GM19395 (cell line): ENCODE results near the gene ARFGAP2.

Source experiments
- ATAC-seq: cut with Tn5 transposase; IDR thresholded peaks from one replicate; pipeline ENCODE4 v1.9.1; 2021; ENCODE audit warnings: mild to moderate bottlenecking, moderate library complexity; ENCODE audit not compliant: unreplicated experiment

The ARFGAP2 gene

DNA sequence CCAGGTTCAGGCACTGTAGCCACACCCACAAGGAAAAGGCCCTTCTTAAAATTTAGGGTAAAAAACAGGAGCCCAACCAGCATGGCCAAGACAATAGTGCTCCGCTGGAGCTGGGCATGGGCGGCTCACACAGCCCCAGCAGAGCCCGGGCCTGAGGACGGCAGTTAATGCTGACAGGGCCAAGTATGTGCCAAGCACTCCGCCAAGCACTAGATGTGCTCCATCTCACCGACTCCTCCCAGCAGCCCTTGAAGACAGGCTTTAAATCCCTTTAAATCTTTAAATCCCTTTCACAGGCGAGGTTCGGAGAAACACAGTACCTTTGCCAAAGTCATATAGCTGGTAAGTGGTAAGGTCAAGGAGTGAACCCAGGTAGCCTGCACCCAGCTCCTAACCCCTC is 4.8 kb downstream of the ARFGAP2 start:
- ATAC-seq, result no peak

DNA sequence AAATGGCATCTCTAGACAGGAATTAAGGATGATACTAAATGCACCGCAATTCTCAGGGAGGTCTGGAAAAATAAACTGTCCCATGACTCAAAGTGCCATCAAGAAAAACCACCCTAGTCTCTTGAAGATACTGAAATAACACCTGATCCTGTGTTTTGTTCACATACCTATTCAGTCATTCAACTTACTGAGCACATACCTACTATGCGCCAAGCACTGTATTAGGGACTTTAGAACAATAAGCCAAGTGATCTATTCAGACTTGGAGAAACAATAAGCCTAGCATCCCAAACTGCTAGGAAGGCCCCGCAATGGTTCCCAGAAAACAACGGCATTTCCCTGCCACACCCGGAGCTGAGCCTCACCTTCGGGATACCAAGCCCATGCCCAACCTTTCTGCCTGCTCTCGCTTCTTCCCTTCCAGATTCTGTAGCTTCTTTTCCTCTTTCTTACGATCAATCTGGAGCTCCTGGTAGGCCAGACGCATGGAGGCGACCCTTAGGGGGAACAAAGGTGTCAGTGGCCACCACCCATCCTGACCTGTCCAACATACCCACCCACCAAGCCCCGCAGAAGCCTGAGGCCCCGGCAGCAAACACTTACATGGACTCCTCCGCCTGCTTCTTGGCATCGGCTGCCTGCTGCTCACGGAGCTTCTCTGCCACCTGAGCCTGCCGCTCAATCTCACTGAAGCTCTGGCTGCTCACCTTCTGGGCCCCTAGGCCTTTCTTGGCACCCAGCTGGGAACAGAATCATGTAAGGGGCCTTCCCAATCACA is 5.4 kb downstream of the ARFGAP2 start:
- ATAC-seq, result no peak

DNA sequence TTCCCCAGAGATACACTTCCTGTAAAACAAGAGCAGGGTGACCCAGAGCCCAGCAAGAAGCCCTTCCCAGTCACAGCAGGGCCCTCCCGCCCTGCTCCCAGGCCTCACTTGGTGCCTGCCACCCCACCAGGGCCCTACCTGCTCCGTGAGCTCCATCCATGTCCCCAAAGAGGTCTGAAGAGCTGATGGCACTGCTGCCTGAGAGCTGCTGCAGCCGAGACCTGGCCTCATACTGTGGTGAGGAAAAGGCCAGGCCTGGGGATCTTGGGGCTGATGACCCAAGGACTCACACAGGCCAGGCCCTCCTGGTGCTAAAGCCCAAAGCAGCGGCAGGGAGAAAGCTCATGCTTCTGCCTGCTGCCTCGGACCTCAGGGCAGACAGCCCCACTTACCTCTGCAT is 10.3 kb downstream of the ARFGAP2 start:
- ATAC-seq, result no peak

DNA sequence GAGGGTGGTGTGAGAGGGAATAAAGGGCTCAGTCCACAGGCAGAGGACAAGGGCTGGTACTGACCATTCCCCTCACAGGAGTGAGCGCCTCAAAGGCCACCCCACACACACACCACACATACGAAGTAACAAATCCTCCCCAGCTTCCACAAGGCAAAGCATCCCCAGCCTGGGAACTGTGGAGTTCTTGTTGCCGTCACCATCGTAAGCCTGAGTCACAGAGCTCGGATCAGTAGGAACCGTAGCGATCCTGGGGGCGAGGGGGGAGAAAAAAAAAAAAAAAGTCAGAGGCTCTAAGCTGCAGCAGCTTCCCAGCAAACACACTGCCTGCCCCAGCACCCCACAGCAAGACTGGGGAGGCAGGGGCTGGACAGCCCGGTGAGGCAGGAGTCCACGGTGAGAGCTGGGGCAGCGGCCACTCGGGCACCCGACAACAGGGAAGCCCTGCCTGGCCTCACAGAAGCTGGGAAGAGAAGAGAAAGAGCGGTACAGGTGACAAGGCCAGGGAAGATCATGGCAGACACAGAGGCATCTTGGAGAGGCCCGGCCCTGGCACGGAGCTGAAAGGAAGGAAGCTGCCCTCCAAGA is 11.3 kb downstream of the ARFGAP2 start:
- no peak for ATAC-seq

DNA sequence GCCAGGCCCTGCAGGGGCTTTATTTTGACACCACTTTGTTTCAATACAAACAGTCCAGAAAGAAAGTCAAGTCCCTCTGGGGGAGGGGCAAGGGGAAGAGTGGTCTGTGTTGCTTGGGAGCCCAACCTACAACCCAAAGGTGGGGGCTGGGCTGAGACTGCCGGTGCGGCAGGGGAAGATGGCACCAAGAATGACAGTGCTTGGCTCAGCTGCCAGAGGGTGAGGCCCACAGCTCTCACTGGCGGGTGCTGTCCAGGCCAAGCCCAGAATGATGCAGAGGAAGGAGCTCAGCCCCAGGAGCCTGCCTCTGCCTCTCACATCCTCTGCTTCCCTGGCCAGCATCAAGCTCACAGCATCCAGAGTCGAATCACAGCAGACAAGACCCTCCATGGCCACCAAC is 12.4 kb downstream of the ARFGAP2 start:
- ATAC-seq, result no peak

DNA sequence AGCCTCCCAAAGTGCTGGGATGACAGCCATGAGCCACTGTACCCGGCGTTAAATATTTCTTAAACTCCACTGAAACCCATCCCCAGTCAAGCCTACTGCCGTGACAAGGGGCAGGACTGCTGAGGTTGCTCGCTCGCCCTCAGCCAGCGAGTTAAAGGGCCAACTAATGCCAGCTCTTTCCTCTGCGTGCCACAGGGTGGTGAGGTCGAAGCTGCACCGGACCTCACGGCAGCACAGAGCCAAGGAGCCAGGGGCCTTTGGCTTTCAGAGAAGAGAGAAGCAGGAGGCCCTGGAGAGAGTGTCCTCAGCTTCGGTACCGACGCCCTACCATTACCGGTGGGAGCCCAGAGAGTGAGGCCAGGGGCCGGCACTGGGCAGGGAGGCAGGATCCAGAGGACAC is 12.8 kb downstream of the ARFGAP2 start:
- no peak for ATAC-seq

DNA sequence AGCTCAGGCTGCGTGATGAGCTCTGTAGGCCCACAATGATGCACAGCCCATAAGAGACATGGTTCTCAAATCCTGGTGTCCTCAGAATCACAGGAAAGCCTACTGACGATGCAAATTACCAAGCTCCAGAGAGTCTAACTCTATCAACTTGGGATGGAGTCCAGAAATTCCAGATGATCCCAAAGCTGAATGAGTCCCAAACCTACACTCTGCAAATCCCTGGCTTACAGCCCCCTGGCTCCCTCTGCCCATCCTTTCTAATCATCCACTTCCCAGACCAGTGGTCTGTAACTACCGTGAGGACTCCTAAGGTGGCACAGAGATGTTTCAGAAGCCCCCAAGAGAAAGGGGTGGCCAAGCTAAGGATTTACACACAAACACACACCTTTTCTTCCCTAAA is 13.5 kb downstream of the ARFGAP2 start:
- ATAC-seq, result no peak

DNA sequence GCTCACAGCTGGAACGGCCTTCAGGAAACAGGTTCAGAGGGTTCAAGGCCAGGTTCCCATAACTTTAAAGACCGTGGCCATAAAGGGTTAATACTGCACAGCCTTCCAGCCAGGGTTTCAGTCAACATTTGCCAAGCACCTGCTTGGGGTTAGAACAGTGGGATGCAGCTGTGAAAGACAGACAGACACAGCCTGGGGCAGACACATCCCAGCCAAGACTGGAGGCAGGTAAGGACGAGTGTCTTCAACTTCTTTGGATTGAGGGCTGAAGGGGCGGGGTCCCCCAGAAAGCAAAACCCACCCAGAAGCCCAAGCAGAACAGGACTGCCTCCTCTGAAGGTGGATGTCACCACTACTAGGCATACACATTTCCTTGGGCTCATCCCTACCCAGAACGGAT is 14.3 kb downstream of the ARFGAP2 start:
- no peak for ATAC-seq

DNA sequence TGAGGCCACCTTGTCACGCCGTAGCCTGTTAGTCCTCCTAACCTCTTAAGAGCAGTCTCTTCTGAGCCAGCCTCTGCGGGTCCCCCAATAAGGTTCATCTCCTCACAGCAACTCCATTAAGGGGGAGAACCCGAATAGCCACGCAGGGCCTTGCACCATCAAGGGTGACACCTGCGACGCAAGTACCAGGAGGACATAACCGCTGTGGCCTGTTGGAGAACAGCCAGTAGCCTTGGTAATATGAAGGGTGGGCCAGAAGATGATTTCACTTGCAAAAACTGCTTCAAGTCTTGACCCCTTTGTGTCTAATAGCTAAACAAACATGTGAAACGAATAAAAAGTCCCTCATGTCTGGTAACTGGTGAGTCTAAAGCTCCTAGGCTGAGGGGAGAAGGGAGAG is 14.8 kb downstream of the ARFGAP2 start:
- no peak for ATAC-seq

DNA sequence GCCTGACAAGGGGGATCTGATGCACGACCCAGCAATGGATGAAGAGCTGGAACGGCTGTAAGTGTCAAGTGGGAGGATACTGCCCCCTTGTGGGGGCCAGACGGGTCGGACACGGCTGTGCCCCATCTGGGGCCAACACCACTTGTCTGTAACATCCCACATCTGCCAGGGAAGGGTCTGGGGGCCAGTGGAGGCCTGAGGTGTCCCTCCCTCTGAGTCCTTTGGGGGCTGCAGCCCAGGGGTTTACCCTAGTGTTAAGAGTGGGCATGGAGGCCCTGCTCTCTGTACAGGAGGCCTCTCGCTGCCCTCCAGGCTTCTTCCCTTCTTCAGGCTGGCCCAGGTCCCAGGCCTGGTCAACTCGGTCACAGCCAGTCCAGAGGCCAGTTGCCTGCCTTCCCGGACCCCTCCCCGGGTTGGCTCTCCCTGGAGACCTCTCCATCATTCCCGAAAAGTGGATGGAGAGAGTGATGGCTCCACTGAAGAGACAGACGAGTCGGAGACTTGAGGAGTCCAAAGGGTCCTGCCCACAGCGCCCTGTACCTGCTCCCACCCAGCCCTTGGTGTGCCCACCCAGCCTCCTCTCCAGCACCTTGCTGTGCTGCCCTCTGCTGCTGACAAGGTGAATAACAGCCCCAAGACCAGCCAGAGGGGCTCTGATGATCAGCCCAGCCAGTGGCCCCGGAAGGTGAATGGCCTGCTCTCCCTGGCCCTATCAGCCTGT is 15.4 kb downstream of the ARFGAP2 start:
- no peak for ATAC-seq

DNA sequence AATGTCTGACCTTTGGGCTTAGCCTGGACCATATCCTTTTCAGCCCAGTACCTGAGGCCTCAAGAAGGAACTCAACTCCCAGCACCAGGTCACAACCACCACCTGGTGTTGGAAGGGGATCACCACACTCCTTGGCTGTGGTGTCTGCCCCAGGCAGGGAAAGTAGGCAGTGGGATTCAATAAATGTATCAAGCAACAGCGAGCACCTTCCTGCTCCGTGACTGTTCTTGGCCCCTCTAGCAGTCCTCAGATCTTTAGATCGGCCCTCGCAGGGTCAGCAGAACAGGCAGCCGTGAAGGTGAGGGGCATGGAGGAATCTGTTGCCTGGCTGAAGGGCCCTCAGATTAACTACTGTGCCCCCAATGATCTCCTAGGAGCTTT is 15.9 kb downstream of the ARFGAP2 start:
- ATAC-seq, result no peak

DNA sequence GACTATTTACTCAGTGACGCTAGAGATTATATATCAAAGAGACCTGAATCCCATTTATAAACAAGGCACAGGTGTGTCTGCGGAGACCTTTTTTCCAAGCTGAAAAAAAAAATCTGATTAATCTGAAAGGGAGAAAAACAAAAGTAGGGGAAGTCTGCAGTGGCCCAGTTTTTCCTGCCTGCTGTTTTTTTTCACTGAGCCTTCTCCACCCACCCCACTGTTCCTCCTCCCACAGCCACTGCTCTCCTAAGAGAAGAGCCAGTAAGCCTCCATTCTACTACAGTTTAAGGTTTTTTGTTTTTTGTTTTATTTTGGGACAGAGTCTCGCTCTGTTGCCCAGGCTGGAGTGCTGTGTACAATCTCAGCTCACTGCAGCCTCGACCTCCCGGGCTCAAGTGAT is 18.4 kb downstream of the ARFGAP2 start:
- ATAC-seq, result no peak

DNA sequence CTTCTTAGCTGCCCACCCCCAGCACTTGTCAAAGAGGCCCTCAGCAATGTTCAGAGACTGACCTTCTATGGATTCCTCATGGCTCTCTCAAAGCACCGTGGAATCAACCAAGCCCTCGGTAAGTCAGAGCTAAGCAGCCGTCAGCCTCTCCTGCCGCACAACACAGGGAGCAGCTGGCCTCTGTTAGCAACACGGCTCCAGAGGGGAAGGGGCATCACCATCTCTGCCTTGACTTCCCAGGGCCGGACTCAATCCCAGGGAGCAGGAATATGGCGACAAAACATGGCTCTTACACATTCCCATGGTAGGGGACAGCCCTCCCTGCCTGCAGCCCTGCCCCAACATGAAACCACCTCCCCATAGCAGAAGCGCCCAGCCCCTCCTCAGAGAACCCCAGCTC is 18.9 kb downstream of the ARFGAP2 start:
- no peak for ATAC-seq

DNA sequence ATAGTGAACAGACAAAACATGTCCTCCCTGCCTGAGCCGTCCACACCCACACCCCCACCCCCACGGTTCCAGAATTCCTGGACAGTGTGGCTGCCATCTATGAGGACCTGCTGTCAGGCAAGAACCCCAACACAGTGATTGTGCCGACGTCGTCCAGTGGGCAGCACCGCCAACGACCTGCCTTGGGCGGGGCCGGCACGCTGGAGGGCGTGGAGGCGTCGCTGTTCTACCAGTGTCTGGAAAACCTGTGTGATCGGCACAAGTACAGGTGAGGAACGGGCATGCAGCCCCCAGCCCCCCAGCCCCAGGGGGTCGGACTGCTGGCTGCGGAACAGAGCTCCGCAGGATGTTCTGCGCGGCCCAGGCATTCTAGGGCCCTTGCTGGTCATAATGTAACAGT is 19.7 kb downstream of the ARFGAP2 start:
- no peak for ATAC-seq

DNA sequence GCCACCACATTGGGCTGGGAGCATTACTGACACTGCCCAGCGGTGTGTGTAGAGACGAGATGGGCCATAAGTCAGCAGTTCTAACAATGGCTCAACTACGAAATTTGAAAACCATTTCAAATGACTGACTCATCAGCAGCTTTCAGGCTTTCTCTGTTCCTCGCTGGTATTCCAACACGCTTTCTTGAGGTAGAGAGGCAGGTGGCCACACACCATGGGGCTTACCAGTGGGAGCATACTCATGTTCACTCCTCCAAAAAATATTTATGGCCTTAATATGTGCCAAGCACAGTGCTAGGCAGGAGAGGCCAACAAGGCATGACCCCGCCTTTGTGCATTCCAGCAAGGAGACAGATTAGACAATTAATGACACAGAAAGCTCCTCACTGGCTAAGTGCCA is 20.3 kb downstream of the ARFGAP2 start:
- ATAC-seq, result no peak

DNA sequence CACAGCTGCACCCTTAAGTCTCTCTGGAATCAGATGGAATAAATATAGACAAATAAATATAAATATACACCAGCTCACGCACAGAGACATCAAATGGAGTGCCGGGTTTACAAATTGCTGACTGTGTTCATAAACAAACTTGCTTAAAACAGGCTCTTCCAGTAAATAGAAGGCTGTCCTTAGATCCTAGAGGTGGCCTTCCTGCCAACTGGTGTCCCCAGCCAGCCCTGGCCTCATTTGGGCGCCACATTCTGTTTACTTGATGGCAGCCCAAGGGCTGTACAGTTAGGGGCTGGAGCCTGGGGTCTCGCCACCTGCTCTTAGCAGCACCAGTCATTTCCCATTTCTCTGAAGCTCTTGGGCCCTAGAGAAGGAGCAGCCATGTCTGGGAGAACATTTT is 20.8 kb downstream of the ARFGAP2 start:
- ATAC-seq, result no peak

DNA sequence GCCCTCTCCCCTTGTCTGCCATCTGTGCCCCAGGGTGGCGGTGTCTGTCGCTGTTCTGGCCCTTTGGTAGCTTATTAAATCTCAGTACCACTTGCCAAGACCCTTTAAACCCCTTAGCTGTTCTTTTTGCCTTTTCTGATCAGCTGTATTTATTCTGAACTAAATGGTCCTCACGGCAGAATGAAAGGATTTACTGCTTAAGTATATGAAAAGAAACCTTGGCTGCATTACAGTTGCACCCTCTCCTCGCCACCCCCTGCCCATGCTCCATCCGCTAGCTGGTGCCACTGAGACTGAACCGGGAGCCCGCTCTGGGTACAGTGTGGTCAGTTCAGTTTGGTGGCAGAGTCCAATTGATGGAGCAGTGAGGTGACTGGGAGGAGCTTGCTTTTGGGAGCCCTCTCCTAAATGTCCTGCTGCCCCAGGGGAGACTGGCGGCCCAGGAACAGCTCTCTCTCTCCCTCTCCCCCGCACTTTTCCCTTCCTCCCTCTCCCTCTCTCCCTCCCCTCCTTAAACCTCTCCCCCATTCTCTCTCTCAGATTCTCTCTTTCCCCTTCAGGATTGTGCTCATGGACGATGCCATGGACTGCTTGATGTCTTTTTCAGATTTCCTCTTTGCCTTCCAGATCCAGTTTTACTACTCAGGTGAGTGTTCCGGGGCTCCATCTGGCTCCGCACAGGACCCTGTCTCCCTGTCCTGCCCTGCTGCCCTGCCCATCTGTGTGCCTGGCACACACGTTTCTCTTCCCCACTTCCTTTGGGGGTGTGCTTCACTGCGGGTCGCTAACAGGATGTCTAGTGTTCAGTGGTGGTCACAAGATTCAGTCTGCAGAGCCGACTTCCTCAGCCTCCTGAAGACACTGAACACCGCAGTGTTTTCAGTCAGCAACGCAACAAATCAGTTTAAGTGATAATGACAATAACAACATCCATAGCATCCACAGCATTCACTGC is 21.8 kb downstream of the ARFGAP2 start:
- ATAC-seq, result no peak

DNA sequence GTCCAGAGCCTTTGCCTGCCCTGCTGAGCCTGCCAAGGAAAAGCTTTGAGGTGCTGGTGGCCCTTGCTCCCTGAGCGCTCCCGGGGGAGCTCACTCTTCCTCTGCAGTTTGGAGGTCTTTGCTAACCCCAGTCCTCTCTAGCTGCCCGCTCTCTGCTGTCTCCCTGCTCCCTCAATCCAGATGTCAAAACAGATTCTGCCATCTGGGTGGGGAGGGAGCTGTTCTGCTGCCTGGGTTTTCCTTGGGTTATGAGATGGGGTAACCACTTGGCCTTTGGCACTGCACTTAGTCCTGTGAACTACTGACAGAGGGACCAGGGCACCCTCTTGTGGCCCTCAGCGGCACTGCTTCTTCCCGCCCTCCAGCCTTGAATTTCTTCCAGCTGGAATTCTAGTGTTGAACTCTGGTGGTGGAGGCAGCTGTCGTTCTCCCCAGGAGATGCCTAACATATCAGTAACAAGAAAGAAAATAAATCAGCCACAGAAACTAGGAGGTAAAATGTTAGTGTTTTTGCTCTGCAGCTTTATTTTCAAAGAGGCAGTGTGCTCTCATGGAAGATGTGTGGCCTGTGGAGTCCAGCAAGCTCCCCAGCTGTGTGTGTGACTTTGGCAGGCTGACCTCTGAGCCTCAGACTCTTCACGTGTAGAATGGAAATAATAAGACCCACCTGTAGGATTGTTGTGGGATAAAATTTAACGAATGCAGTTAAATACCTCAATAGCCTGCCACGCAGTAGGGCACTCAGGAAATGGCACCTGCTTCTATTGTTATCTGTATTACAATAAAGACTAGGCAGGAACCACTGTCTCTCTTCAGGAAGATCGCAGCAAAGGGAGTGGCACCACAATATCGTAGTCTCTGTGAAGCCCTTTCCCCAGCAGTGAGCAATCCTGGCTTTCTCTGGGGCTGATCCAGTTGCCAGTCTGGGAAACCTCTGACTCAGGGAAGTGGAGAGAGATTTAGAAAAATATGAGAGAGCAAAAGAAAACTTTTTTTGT is 23.4 kb downstream of the ARFGAP2 start:
- ATAC-seq, result no peak

DNA sequence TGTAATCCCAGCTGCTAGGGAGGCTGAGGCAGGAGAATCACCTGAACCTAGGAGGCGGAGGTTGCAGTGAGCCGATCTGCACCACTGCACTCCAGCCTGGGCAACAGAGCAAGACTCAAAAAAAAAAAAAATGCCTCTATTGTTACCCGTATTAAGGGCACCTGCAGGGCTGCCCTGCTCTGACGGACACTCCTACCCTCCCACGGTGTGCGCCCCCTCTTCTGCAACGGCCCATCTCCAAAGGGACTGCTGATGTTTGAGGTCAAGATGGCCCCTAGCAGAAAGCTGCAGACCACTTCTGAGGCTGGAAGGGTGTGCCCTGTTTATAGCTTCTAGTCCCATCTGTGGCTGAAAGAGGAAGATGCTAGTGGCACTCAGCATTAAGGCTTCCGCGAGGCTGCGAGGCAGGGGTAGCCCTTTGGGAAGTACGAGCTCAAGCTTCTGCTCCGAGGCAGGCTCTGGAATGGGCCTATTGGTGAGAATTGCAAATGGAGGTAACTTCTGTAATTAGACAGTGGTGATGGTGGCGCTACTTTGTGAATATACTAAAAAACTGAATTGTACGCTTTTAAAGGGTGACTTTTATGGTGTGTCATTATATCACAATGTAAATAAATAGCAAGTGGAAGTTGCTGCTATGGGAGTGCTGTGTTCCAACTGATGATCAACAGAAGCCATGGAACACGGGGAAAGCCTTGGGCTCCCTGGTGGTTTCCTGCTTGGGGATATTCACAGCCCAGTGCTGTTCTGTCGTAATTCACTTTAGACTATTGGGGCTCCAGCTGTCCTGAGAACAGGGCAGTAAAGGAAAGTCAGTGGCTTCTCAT is 24.3 kb downstream of the ARFGAP2 start:
- ATAC-seq, result no peak
